GM18870 (cell line): ENCODE measurements around the gene IP6K3.

Experiments
- ATAC-seq: cut with Tn5 transposase; IDR thresholded peaks from one replicate; pipeline ENCODE4 v1.9.1; 2021; ENCODE audit warnings: moderate library complexity; ENCODE audit not compliant: unreplicated experiment

IP6K3 gene

DNA sequence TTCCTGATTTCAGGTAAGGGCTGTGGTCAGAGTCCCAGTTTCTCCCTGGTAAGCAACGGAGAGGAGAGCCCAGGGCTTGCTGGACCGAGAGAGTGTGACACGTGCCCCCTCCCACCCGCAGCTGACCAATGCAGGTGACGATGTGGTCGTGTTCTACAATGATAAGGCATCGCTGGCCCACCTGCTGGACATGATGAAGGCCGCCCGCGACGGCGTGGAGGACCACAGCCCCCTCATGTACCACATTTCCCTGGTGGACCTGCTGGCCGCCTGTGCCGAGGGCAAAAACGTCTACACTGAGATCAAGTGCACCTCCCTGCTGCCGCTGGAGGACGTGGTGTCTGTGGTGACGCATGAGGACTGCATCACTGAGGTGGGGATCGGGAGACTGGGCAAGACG, 66.9 kb downstream of the IP6K3 start:
- ATAC-seq: no peak

DNA sequence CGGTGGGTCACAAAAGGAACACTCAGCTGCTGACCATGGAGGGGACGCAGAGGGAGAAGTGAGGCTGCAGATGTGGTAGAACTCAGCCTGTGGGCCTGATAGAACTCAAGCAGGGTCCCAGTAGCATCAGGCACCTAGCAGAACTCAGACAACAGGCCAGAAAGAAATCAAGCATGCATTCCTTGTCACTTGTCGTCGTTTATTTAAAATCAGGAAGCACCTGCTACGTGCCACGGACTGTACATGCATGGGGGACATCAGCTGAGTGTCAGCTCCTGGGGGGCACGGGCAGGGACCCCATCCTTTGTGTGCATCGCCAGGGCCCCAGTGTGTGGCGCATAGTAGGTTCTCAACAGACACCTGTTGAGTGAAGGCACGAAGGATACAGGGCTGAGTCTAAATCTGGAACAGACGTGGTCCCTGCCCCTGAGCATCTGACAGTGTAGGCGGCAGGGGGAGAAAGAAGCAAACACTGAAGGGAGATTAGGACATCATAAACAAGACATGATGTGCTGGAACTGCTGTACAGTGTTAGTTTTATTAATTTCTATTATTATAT, 67.7 kb downstream of the IP6K3 start:
- no peak for ATAC-seq

- ATAC-seq: no peak
Measured at GRCh38 chr6:33678233-33678931, 68.3 kb downstream of the IP6K3 start.

GRCh38 chr6:33677689-33678088, 69.0 kb downstream of the IP6K3 start:
- no peak for ATAC-seq

GRCh38 chr6:33677143-33677660, 69.5 kb downstream of the IP6K3 start:
- ATAC-seq: no peak

DNA sequence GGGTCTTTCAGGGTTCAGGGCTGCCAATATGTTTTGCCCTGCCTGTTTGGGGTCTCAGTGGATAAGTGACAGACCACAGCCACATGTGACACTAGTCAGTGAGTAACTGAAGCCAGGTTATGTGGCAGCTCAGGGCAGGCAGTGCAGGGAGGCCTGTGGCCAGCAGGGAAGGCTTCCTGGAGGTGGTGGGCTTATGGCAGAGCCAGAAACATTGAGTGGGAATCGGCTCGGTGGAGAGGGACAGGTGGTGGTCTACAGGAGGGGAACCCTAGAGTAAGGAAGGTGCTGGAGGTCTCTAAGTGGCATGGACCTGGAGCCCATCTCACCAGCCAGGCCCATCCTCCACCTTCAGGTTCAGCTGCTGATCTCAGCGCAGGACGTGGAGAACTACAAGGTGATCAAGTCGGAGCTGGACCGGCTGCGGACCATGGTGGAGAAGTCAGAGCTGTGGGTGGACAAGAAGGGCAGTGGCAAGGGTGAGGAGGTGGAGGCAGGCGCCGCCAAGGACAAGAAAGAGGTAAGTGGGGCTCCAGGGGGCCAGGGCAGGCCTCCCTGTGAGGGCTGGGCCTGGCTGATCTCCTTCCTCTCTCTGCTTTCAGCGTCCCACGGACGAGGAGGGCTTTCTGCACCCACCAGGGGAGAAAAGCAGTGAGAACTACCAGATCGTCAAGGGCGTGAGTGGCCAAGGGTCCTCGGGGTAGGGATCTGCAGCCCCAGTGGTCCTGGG, 70.1 kb downstream of the IP6K3 start:
- no peak for ATAC-seq

GRCh38 chr6:33675968-33676367, 70.7 kb downstream of the IP6K3 start:
- ATAC-seq: no peak

- no peak for ATAC-seq
Measured at GRCh38 chr6:33673851-33674250, 72.9 kb downstream of the IP6K3 start.

DNA sequence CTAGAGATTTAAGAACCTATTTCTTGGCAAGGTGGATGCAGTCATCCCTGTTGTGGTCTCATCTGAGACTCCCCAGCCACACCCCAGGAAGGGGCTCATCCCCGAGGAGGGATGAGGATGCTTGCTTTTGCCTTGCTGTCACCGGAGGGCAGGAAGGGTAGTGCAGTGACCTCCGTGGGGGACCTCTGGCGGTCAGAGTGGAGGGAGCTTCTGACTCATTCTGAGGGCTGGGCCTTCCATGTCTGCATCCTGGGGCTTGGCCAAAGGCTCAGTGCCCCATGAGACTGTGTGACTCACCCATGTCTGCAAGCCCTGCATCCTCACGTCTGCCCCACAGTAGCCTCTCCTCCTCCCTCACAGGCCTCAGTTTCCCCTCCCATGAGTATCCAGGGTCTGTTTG, 73.9 kb downstream of the IP6K3 start:
- ATAC-seq: no peak

DNA sequence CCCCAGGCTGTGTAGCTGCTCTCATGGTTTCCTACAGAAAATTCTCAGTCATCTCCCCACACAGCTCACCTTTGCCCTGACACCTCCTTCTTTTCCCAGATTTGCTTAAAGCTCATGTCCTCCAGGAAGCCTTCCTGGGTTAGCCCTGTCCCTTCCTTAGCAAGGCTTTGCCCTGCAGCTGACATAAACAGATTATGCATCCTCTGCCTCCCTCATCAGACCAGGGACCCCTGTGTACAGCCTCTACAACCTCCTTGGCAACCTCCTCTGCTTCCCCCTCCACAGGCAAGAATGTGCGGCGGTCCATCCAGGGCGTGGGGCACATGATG, 75.0 kb downstream of the IP6K3 start:
- no peak for ATAC-seq
